ENCODE measurements around the gene CDKAL1. TPM values are rescaled to one million over a fixed set of nuclear protein-coding genes. Genes with fewer than 3 reads are reported as not detected.

Gene CDKAL1
- total RNA-seq, 1 donor from 2014 or later = 12.2 TPM

- no peak for DNase-seq (ENCODE audit: low read depth)
- no peak overlapping the region for H3K4me3 ChIP-seq (ENCODE audit: low read depth, low read length)
- no peak for TF ChIP-seq CTCF (conservative IDR thresholded peaks at IDR 0.05; ENCODE audit: low read depth, low read length)
These were observed 587.4 kb downstream of the CDKAL1 start for GRCh38 chr6:21121636-21122136.

GRCh38 chr6:21123507-21124436, 589.5 kb downstream of the CDKAL1 start:
- peak; percentile 2 for TF ChIP-seq CTCF (conservative IDR thresholded peaks at IDR 0.05; ENCODE audit: low read depth, low read length)
- no peak overlapping the region for H3K4me3 ChIP-seq (ENCODE audit: low read depth, low read length)
- no peak for DNase-seq (ENCODE audit: low read depth)

GRCh38 chr6:21128601-21129000, 594.3 kb downstream of the CDKAL1 start:
- DNase-seq (ENCODE audit: low read depth) = no peak
- H3K4me3 ChIP-seq (ENCODE audit: low read depth, low read length) = no peak overlapping the region
- no peak for TF ChIP-seq CTCF (conservative IDR thresholded peaks at IDR 0.05; ENCODE audit: low read depth, low read length)

- DNase-seq (ENCODE audit: low read depth) = no peak
- H3K4me3 ChIP-seq (ENCODE audit: low read depth, low read length) = no peak overlapping the region
- TF ChIP-seq CTCF (conservative IDR thresholded peaks at IDR 0.05; ENCODE audit: low read depth, low read length) = no peak
These were observed 597.1 kb downstream of the CDKAL1 start for GRCh38 chr6:21131406-21131805.

GRCh38 chr6:21132446-21132845, 598.2 kb downstream of the CDKAL1 start:
- DNase-seq (ENCODE audit: low read depth) = no peak
- no peak for TF ChIP-seq CTCF (conservative IDR thresholded peaks at IDR 0.05; ENCODE audit: low read depth, low read length)
- no peak overlapping the region for H3K4me3 ChIP-seq (ENCODE audit: low read depth, low read length)

GRCh38 chr6:21132856-21133838, 598.9 kb downstream of the CDKAL1 start:
- no peak for TF ChIP-seq CTCF (conservative IDR thresholded peaks at IDR 0.05; ENCODE audit: low read depth, low read length)
- H3K4me3 ChIP-seq (ENCODE audit: low read depth, low read length) = no peak overlapping the region
- no peak for DNase-seq (ENCODE audit: low read depth)

Data from epithelial cell of proximal tubule (primary cell).